GM18861 (cell line): ENCODE results near the gene IGSF9.
"Not testable (repeated sequence)": the region's sequence is repeated elsewhere in the genome, so short reads cannot be mapped to it uniquely, and the experiment has no call there.

Experiments used
- ATAC-seq: cut with Tn5 transposase; IDR thresholded peaks from one replicate; pipeline ENCODE4 v1.9.1; 2021; ENCODE audit not compliant: unreplicated experiment

The IGSF9 gene

GRCh38 chr1:159921700-159922504 lies 23.5 kb downstream of the IGSF9 start:
- no peak for ATAC-seq

- ATAC-seq, result no peak
Observed at GRCh38 chr1:159921251-159921650, 24.2 kb downstream of the IGSF9 start.

DNA sequence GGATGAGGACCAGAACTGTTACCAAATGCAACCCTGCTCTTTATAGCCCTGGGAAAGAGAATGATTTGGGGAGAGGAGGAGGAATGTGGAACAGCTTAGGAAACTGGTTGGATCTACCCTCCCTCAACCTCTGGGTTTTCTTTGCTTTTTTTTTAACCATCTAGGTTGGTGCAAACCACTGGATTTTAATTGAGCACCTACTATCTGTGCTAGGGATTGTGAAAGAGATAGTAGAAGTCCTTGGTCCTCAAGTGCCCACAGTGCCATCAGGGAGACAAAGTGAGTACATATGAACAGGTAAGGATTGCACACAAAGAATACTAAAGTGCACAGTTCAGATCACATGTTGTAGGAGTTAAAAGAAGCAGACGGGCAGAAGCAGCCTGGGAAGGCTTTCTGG lies 24.8 kb downstream of the IGSF9 start:
- no peak for ATAC-seq

DNA sequence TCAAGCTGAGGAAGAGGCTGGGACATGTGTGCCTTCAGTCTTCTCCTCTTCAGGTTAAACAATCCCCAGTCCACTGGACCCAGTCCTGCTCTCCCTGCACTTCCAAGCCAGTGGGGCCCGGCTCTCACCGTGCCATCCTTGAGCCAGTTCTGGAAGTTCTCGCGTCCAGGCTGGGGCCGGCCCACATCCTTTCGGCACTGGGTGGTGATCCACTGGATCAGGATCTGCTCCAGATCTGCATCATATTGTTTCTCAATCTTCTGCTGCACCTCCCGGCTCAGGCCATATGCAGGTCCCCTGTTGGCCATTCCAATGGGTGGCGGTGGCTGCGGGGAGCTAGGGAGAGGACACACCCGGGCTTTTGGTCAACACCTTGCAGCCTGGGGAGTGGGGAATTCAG lies 25.2 kb downstream of the IGSF9 start:
- no peak for ATAC-seq

DNA sequence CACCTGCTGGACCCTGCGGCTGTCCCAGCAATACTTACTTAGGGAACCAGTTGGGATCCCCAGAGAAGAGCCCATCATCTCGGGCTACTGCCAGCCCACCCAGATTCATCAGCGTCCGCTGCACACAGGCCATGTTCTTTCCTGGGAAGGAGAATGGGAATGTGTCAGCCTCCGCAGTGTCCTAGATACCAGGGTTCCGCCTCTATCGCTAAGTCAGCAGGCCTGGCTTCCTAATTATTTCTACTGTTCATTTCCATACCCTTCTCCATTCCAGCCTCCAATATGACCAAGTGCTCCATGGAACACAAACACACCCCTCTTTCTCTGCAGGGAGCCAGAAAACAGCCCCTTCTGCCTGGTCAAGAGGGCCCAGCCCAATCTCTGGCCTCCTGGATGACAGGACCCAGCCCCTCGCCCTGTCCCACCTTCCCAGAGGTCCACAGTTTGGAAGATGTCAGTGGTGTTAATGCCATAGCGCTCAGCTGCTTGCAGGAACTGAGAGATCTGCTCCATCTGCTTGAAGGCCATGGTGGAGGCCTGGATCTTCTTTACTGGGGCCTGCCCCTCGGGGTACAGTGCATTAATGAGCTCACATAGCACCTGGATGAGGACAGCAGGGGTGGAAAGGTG lies 26.1 kb downstream of the IGSF9 start:
- no peak for ATAC-seq

DNA sequence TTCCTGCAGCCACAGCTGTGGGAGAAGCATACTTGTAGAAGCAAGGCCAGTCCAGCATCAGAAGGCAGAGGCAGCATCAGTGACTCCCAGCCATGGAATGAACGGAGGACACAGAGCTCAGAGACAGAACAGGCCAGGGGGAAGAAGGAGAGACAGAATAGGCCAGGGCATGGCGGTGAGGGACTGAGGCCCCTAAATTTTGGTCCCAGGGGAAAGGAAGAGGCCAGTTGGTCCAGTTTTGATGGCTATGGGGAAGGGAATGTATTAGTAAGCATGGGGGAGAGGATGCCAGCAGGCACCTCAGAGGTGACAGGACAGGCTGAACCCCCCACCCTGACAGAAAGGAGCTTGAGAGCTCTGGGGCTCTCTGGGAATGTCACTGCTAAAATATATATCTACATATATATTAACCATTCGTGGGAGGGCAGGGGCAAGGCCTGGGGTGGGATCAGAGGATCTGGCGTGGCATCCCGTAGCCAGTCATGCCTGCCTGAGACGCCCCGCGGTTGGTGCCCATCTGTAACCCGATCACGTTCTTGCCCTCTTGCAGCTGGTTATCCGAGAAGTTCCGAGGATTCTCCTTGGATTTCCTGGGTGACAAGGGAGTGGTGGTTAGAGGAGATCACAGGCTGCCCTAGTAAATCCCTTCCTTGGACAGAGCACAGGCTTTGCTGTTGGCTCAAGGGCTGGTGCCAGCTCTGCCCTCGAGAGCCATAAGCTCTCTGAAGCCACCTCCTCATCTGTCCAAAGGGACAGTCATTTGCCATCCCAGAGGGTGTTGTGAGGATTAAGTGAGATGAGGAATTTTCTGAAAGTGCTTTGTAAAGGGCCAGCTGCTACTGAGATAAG lies 26.8 kb downstream of the IGSF9 start:
- no peak for ATAC-seq

DNA sequence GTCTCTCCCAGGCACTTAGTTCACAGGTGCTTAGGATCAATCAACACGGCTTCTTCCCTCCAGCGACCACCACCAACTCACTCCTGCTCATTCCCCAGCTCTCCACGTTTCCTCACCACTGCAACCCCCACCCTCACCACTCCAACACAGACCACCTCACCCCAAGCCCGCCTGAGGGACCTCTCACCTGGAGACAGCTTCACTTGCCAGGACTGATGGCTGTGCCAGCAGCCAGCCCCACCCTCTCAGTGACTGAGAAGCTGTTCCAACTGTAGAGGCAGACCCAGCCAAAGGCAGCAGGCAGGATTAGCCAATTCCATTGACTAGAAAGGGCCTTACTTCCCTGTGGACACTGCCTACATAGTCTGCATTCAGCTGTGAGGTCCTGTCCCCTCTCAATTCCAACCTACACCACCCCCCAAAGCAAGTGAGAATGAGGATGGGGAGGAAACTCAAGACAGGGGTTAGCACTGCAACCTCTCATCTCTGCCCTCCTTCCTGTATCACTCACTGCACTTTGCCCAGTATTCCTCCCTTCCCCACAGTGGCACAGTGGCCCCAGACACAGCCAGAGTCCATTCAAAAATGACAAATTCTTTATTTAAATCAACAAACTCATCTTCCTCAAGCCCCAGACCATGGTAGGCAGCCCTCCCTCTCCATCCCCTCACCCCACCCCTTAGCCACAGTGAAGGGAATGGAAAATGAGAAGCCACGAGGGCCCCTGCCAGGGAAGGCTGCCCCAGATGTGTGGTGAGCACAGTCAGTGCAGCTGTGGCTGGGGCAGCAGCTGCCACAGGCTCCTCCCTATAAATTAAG lies 27.7 kb downstream of the IGSF9 start:
- ATAC-seq, result no peak

GRCh38 chr1:159916242-159917051 lies 29.0 kb downstream of the IGSF9 start:
- no peak for ATAC-seq

DNA sequence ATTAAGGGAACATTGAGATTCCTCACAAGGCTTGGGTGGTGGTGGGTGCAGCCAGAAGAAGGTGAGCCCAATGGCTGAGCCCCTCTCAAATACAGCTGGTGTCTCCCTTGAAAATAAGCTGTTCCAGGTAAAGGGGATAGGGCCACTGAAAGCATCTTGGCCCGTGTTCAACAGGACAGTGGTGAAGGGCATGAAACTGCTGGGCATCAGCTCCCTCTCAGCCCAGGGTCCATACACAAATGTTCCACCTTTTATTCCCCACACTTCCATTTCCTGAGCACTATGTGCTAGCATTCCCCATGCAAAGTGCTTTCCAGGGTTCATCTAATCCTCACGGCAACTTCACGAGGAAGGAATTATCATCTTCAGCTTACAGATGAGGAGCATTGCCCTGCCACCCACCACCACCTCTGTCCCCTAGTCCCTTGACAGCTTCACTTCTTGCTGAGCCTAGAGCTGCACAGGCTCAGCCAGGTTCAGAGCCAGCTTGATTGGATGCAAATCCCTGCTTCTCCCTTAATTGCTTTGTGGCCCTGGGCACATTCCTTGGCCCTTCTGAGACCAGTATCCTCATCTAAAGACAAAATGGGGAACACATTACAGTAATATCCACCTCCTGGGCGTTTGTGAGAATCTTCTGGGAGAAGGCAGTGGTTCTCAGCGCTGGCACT lies 29.7 kb downstream of the IGSF9 start:
- ATAC-seq, result no peak

GRCh38 chr1:159914252-159915018 lies 31.0 kb downstream of the IGSF9 start:
- ATAC-seq, result no peak

- no peak for ATAC-seq
Observed at GRCh38 chr1:159913451-159914192, 31.8 kb downstream of the IGSF9 start.

DNA sequence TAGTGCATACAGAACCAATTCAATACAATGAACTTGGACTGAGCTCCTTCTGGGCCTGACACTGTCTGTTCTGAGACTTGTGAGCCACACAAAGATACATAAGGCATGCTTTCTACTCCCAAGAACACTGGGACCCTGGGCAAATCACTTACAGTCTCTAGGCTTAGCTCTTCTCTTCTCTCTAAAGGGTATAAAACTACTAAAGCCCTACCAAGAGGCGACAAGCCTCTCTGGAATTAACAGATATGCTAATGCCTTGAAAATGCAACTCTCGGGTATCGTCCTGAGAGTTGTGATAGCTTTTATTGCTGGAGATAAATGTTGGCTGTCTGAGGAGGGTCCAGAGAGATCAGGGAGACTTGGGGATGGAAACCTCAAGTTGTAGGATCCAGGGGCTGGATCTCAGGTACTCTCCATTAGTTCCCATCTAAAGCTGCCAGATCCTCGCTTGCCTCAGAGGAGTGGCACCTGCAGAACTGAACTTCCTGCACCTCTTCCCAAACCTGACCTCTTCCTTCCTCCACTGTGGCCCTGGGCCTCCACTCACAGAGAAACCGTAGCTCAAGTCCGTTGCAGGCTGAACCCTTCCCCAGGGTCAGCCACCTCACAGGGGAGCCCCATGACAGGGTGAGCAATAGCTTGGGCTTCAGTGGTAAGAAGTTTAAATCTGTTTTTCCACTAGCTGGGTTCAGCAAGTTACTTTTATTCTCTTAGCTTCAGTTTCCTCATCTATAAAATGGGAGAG lies 33.9 kb downstream of the IGSF9 start:
- no peak for ATAC-seq

DNA sequence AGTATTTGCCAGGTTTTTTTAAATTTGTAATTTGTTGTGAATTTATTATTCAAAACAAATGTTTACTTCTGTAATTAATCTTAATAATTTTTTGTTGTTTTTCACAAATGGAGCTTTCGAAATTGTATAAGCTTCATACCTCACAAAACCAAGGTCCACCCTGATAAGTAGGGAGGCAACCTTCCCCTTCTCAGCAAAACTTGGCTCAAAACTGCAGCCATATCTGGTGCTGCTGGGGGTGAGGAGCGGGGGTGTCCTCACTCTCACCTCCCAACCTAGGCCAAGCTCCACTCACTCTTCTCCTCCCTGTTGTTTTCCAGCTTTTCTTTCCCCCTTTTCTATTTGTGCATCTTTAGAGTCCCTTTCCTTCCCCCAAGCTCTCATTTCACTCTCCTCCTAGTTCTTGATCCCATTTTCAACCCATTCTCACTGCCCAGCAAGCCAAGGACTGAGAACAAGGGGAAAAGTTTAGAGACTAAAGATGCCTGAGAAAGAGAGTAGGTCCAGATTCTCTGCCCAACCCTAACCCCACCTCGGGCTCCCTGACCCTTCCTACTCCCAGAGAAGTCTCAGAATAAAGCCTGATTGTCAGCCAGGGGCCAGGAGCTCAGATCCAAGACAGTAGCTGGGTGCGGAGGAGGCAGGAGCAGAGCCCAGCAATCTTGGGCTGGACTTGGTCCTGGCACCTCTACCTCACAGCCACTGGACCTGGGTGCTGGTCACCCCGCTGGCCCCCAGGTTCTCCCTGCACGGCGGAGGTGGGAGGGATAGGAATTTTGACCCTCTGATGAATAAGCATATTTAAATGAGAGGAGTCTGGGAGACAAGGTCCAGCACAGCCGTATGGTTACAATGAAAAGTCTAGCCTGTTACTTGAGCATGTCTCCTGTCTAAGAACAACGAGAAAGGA lies 37.1 kb downstream of the IGSF9 start:
- ATAC-seq, result no peak

- ATAC-seq, result no peak
Observed at GRCh38 chr1:159906960-159907359, 38.5 kb downstream of the IGSF9 start.

- not testable (repeated sequence) for ATAC-seq
Observed at GRCh38 chr1:159904036-159904435, 41.4 kb downstream of the IGSF9 start.

GRCh38 chr1:159902541-159902940 lies 42.9 kb downstream of the IGSF9 start:
- ATAC-seq, result no peak
